Measurements from ENCODE around the gene NTRK2. TPM values are rescaled to one million over a fixed set of nuclear protein-coding genes. Genes with fewer than 3 reads are reported as not detected.

NTRK2 gene
- total RNA-seq, 4 donors from 2014 or later = 1.1 to 7.3 (median 1.5) TPM

GRCh38 chr9:84636436-84636835, 33.1 kb upstream of the NTRK2 start:
- no peak overlapping the region for H3K4me3 ChIP-seq
- no peak for TF ChIP-seq CTCF (IDR thresholded peaks at IDR 0.05 in 4 of 5, conservative IDR thresholded peaks at IDR 0.05 in 1 of 5)
- TF ChIP-seq POLR2A (IDR thresholded peaks at IDR 0.05) = no peak
- in situ Hi-C loops (cut with MboI; ENCODE audit: low sequenced_read_pairs in 4 of 4) (no loop called here), intact Hi-C loops (cut with DNase I; ENCODE audit: low total_unique reads) (no loop called here)
- no peak overlapping the region for H3K27ac ChIP-seq
- H3K36me3 ChIP-seq = no peaks in the 10 kb centered on the region
- no peaks in the 10 kb centered on the region for H3K9me3 ChIP-seq
- no peaks in the 10 kb centered on the region for H3K4me1 ChIP-seq
- DNase-seq (no peak), ATAC-seq (no peak)
- no peaks in the 10 kb centered on the region for H3K27me3 ChIP-seq

- Histone ChIP-seq H3K4me3 (no peak overlapping the region), H3K4me1 (no peaks in the 10 kb centered on the region), H3K27ac (no peak overlapping the region), H3K36me3 (no peaks in the 10 kb centered on the region), H3K9me3 (no peaks in the 10 kb centered on the region), H3K27me3 (no peaks in the 10 kb centered on the region)
- in situ Hi-C loops (cut with MboI; ENCODE audit: low sequenced_read_pairs in 4 of 4) (no loop called here), intact Hi-C loops (cut with DNase I; ENCODE audit: low total_unique reads) (no loop called here)
- TF ChIP-seq CTCF (IDR thresholded peaks at IDR 0.05 in 4 of 5, conservative IDR thresholded peaks at IDR 0.05 in 1 of 5) (no peak), POLR2A (IDR thresholded peaks at IDR 0.05) (no peak)
- DNase-seq (no peak), ATAC-seq (no peak)
Measured at GRCh38 chr9:84642553-84643141, 26.9 kb upstream of the NTRK2 start.

- H3K36me3 ChIP-seq = no peaks in the 10 kb centered on the region
- no peak overlapping the region for H3K4me3 ChIP-seq
- no peaks in the 10 kb centered on the region for H3K27me3 ChIP-seq
- ATAC-seq (no peak), DNase-seq (no peak)
- in situ Hi-C loops (cut with MboI; ENCODE audit: low sequenced_read_pairs in 4 of 4) (no loop called here), intact Hi-C loops (cut with DNase I; ENCODE audit: low total_unique reads) (no loop called here)
- TF ChIP-seq CTCF (IDR thresholded peaks at IDR 0.05 in 4 of 5, conservative IDR thresholded peaks at IDR 0.05 in 1 of 5) = no peak
- TF ChIP-seq POLR2A (IDR thresholded peaks at IDR 0.05) = no peak
- no peaks in the 10 kb centered on the region for H3K9me3 ChIP-seq
- no peak overlapping the region for H3K27ac ChIP-seq
- no peaks in the 10 kb centered on the region for H3K4me1 ChIP-seq
Measured at GRCh38 chr9:84647699-84648098, 21.8 kb upstream of the NTRK2 start.

DNA sequence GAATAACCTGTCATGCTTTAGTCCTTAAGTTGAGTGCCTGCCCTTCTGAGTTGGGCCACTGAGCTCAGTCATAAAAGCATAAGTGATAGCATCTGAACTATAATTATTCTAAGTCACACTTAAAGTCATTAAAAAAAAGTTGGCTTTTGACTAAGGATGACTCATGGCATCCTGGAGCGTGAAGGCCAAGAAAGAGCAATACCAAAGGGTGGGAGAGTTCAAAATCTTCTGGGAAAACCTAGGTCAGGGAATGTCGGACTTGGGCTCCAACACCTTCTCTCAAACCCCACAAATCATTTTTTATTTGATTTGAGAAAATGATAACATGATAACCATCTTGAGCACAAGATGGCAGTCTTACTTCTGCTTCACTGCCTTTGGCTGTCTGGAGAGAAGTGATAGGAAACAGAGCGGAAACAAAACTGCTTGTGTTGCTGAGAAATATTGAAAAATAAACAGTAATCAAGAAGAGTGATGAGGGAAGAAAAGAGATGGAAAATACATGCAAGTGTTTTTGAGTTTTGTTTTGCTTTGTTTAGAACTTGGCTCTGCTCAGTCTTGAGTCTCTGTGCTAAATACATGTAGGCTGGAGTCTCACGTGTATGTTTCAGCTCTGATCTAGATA, 16.9 kb upstream of the NTRK2 start:
- in situ Hi-C loops (cut with MboI; ENCODE audit: low sequenced_read_pairs in 4 of 4) (no loop called here), intact Hi-C loops (cut with DNase I; ENCODE audit: low total_unique reads) (no loop called here)
- Histone ChIP-seq H3K9me3 (no peaks in the 10 kb centered on the region), H3K27ac (no peak overlapping the region), H3K4me3 (no peak overlapping the region), H3K36me3 (no peaks in the 10 kb centered on the region), H3K27me3 (no peaks in the 10 kb centered on the region), H3K4me1 (no peaks in the 10 kb centered on the region)
- ATAC-seq = no peak
- TF ChIP-seq CTCF (IDR thresholded peaks at IDR 0.05 in 4 of 5, conservative IDR thresholded peaks at IDR 0.05 in 1 of 5) (no peak), POLR2A (IDR thresholded peaks at IDR 0.05) (no peak)
- no peak for DNase-seq

GRCh38 chr9:84655447-84655846, 14.1 kb upstream of the NTRK2 start:
- Histone ChIP-seq H3K9me3 (no peaks in the 10 kb centered on the region), H3K4me1 (no peaks in the 10 kb centered on the region), H3K36me3 (no peaks in the 10 kb centered on the region), H3K27ac (no peak overlapping the region), H3K27me3 (no peaks in the 10 kb centered on the region), H3K4me3 (no peak overlapping the region)
- DNase-seq = no peak
- in situ Hi-C loops (cut with MboI; ENCODE audit: low sequenced_read_pairs in 4 of 4) (no loop called here), intact Hi-C loops (cut with DNase I; ENCODE audit: low total_unique reads) (no loop called here)
- TF ChIP-seq POLR2A (IDR thresholded peaks at IDR 0.05) (no peak), CTCF (IDR thresholded peaks at IDR 0.05 in 4 of 5, conservative IDR thresholded peaks at IDR 0.05 in 1 of 5) (no peak)
- no peak for ATAC-seq
